GM23338 (cell line): ENCODE results near the gene PRPF40B. TPM values are rescaled to one million over a fixed set of nuclear protein-coding genes. Genes with fewer than 3 reads are reported as not detected.

Experiments used
- ATAC-seq: fragments of 200-7000 bp; cut with Tn5 transposase; 3 replicates; pipeline ENCODE4 v1.9.1; 2020
- DNase-seq: peaks from one replicate; pipeline ENCODE4 v3.0.0-alpha.2; 2015; ENCODE audit warnings: low spot score
- H2AFZ ChIP-seq: fragments of 200-600 bp; sonication (generic); 2 replicates; pipeline ENCODE4 v1.8.0; 2016; ENCODE audit warnings: antibody characterized with exemption, mild to moderate bottlenecking, moderate library complexity
- H3F3A ChIP-seq: fragments of 200-600 bp; sonication (generic); replicated peaks from 2 replicates; pipeline ENCODE4 v1.8.0; 2017; ENCODE audit warnings: antibody characterized with exemption, mixed run types, low read depth
- H3K27ac ChIP-seq: fragments of 200-600 bp; sonication (generic); 2 replicates; pipeline ENCODE4 v1.6.1; 2016; ENCODE audit warnings: low read depth
- H3K27me3 ChIP-seq: fragments of 200-600 bp; sonication (generic); 2 replicates; pipeline ENCODE4 v1.8.0; 2016; ENCODE audit warnings: mild to moderate bottlenecking, mixed run types, moderate library complexity; ENCODE audit not compliant: insufficient read depth
- H3K36me3 ChIP-seq: fragments of 200-600 bp; sonication (generic); 2 replicates; pipeline ENCODE4 v1.8.0; 2016; ENCODE audit warnings: mild to moderate bottlenecking; ENCODE audit not compliant: insufficient read depth
- H3K4me1 ChIP-seq: fragments of 200-600 bp; sonication (generic); 2 replicates; pipeline ENCODE4 v1.8.0; 2016; ENCODE audit warnings: mild to moderate bottlenecking, moderate library complexity; ENCODE audit not compliant: insufficient read depth
- H3K4me2 ChIP-seq: fragments of 200-600 bp; sonication (generic); 2 replicates; pipeline ENCODE4 v1.7.1; 2017; ENCODE audit warnings: mixed run types
- H3K4me3 ChIP-seq: fragments of 200-600 bp; sonication (generic); 2 replicates; pipeline ENCODE4 v1.6.1; 2016; ENCODE audit warnings: mixed run types
- H3K79me2 ChIP-seq: fragments of 200-600 bp; sonication (generic); replicated peaks from 2 replicates; pipeline ENCODE4 v1.8.0; 2017; ENCODE audit warnings: mild to moderate bottlenecking; ENCODE audit not compliant: insufficient read depth
- H3K9me2 ChIP-seq: fragments of 200-600 bp; sonication (generic); 2 replicates; pipeline ENCODE4 v1.8.0; 2017; ENCODE audit not compliant: insufficient read depth
- H4K20me1 ChIP-seq: fragments of 200-600 bp; sonication (generic); replicated peaks from 2 replicates; pipeline ENCODE4 v1.8.0; 2017; ENCODE audit warnings: mild to moderate bottlenecking; ENCODE audit not compliant: insufficient read depth
- H3K27ac Mint-ChIP-seq: 2 replicates; pipeline ENCODE4 v1.8.0; 2020; ENCODE audit warnings: inconsistent platforms, mild to moderate bottlenecking, moderate library complexity, mixed read lengths
- H3K27me3 Mint-ChIP-seq: 3 replicates; pipeline ENCODE4 v1.8.0; 2022; ENCODE audit warnings: low read depth, mild to moderate bottlenecking, moderate library complexity, mixed read lengths, inconsistent platforms; ENCODE audit not compliant: insufficient read depth, poor library complexity
- H3K36me3 Mint-ChIP-seq: 3 replicates; pipeline ENCODE4 v1.8.0; 2021; ENCODE audit warnings: low read depth, mild to moderate bottlenecking, inconsistent platforms, moderate library complexity, mixed read lengths
- H3K4me1 Mint-ChIP-seq: 3 replicates; pipeline ENCODE4 v1.8.0; 2020; ENCODE audit warnings: mild to moderate bottlenecking, inconsistent platforms, mixed read lengths
- H3K4me3 Mint-ChIP-seq: 3 replicates; pipeline ENCODE4 v1.8.0; 2021; ENCODE audit warnings: moderate library complexity, mild to moderate bottlenecking, inconsistent platforms, mixed read lengths
- H3K9me3 Mint-ChIP-seq: 3 replicates; pipeline ENCODE4 v1.8.0; 2020; ENCODE audit warnings: moderate library complexity, mild to moderate bottlenecking, inconsistent platforms, mixed read lengths
- CREB1 ChIP-seq: fragments of 250-450 bp; sonication (Bioruptor Pico); IDR thresholded peaks from 2 replicates; pipeline ENCODE4 v1.5.0; 2020; ENCODE audit warnings: low read depth, mild to moderate bottlenecking, moderate library complexity
- EZH2 ChIP-seq: fragments of 200-600 bp; sonication (generic); IDR thresholded peaks from one replicate; pipeline ENCODE4 v1.8.0; 2017; ENCODE audit warnings: antibody characterized with exemption, mild to moderate bottlenecking, low read depth; ENCODE audit not compliant: unreplicated experiment
- EZH2phosphoT487 ChIP-seq: fragments of 200-600 bp; sonication (generic); IDR thresholded peaks from one replicate; pipeline ENCODE4 v1.8.1; 2018; ENCODE audit warnings: antibody characterized with exemption; ENCODE audit not compliant: unreplicated experiment
- JUNB ChIP-seq: IDR thresholded peaks from one replicate; pipeline ENCODE4 v1.6.1; 2016; ENCODE audit warnings: antibody characterized with exemption; ENCODE audit not compliant: unreplicated experiment
- NANOG ChIP-seq: IDR thresholded peaks from 2 replicates; pipeline ENCODE4 v1.6.1; 2016; ENCODE audit warnings: antibody characterized with exemption, borderline replicate concordance
- POLR2AphosphoS5 ChIP-seq: IDR thresholded peaks from 2 replicates; pipeline ENCODE4 v1.6.1; 2016; ENCODE audit warnings: antibody characterized with exemption, low read depth
- STAT1 ChIP-seq: IDR thresholded peaks from one replicate; pipeline ENCODE4 v1.6.1; 2016; ENCODE audit warnings: antibody characterized with exemption; ENCODE audit not compliant: unreplicated experiment
- ZNF114 ChIP-seq: fragments of 250-450 bp; sonication (Bioruptor Pico); IDR thresholded peaks from 2 replicates; pipeline ENCODE4 v1.5.0; 2020; ENCODE audit warnings: mild to moderate bottlenecking, moderate library complexity
- ZNF331 ChIP-seq: fragments of 250-450 bp; sonication (Bioruptor Pico); IDR thresholded peaks from 2 replicates; pipeline ENCODE4 v1.5.0; 2020; ENCODE audit warnings: low read depth, mild to moderate bottlenecking, moderate library complexity
- polyA plus RNA-seq: library from polyadenylated mRNA; unstranded; fragments of >200 nt; fragmentation: Nextera tagmentation; extraction: Ambion mirVana; gene quantifications from 2 replicates; pipeline ENCODE4 v1.2.1, GENCODE V29; 2016
- total RNA-seq: library from RNA; depleted of rRNA; stranded (reverse); fragments of >200 nt; shearing (Covaris generic); gene quantifications from 2 replicates; pipeline ENCODE4 v1.2.3, GENCODE V29; 2014
- TF ChIP-seq, protein P1 (sequence below), 2 experiments: fragments of 200-600 bp in 1 of 2; sonication (generic) in 1 of 2; conservative IDR thresholded peaks; 2 replicates each; pipeline versions ENCODE4 v1.5.1 to v1.6.1; 2016 to 2017; ENCODE audit warnings: antibody characterized with exemption in 2 of 2, low read depth in 2 of 2, mild to moderate bottlenecking in 2 of 2, moderate library complexity in 1 of 2
- TF ChIP-seq, protein P2 (sequence below): IDR thresholded peaks from 2 replicates; pipeline ENCODE4 v1.6.1; 2016; ENCODE audit warnings: antibody characterized with exemption
- TF ChIP-seq, protein P3 (sequence below): fragments of 250-450 bp; sonication (Bioruptor Pico); IDR thresholded peaks from 2 replicates; pipeline ENCODE4 v1.5.0; 2020; ENCODE audit warnings: mild to moderate bottlenecking, moderate library complexity

PRPF40B gene
- total and polyA plus RNA-seq, 2 experiments from 2014 or later, result 17.9 to 19.0 TPM

DNA sequence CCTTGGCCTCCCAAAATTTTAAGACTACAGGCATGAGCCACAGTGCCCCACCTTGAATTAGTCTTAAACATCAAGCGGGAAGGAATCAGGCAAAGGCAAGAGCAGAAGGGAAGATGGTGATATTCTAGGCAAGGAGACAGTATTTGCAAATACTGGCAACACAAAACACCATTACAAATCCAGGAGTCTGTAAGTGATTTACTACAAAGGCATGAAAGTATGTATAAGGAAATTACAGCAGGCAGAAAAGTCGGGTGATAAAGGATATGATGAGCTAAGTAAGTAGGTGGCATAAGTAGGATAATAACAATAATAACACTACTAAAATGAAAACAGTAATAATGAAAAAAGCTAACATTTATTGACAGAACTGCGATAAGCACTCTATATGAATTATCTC is 55.4 kb downstream of the PRPF40B start (continued):
- TF ChIP-seq, protein P1, sequence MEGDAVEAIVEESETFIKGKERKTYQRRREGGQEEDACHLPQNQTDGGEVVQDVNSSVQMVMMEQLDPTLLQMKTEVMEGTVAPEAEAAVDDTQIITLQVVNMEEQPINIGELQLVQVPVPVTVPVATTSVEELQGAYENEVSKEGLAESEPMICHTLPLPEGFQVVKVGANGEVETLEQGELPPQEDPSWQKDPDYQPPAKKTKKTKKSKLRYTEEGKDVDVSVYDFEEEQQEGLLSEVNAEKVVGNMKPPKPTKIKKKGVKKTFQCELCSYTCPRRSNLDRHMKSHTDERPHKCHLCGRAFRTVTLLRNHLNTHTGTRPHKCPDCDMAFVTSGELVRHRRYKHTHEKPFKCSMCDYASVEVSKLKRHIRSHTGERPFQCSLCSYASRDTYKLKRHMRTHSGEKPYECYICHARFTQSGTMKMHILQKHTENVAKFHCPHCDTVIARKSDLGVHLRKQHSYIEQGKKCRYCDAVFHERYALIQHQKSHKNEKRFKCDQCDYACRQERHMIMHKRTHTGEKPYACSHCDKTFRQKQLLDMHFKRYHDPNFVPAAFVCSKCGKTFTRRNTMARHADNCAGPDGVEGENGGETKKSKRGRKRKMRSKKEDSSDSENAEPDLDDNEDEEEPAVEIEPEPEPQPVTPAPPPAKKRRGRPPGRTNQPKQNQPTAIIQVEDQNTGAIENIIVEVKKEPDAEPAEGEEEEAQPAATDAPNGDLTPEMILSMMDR (conservative IDR thresholded peaks at IDR 0.05; ENCODE audit: low read depth in 2 of 2), result no peak
- no peak for TF ChIP-seq JUNB
- TF ChIP-seq, protein P2, sequence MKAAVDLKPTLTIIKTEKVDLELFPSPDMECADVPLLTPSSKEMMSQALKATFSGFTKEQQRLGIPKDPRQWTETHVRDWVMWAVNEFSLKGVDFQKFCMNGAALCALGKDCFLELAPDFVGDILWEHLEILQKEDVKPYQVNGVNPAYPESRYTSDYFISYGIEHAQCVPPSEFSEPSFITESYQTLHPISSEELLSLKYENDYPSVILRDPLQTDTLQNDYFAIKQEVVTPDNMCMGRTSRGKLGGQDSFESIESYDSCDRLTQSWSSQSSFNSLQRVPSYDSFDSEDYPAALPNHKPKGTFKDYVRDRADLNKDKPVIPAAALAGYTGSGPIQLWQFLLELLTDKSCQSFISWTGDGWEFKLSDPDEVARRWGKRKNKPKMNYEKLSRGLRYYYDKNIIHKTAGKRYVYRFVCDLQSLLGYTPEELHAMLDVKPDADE, result no peak

DNA sequence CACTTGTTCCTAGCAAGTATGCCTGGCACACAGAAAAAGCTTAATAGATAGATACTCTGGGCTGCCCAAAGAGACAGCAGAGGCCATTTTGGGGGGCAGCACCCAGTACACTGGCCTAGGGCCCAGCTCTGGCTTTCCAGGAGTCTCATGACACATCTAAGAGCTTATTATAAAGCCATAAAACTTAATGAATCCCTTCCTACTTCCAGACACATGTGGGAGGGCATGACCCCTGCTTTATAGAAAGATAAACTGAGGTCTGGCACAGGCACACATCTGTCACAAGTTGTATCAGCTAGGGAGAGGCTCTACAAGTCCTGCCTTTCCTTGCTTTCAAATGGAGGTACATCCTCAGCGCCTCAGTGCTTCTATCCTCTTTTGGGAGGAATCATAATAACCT is 56.7 kb downstream of the PRPF40B start:
- Histone ChIP-seq H3K4me2 (no peak overlapping the region), H3K4me1 (peaks cover 9% of the 10 kb centered on the region; the same call in 1 of the 2 replicates), H3K4me3 (no peak overlapping the region), H3F3A (no peaks in the 10 kb centered on the region), H3K9me2 (no peaks in the 10 kb centered on the region), H3K36me3 (no peaks in the 10 kb centered on the region), H3K79me2 (peaks cover 92% of the 10 kb centered on the region), H2AFZ (no peak overlapping the region), H3K27me3 (no peaks in the 10 kb centered on the region), H4K20me1 (peaks cover 13% of the 10 kb centered on the region), H3K27ac (no peak overlapping the region)
- Mint-ChIP-seq H3K36me3 (no peaks in the 10 kb centered on the region; the same call in 2 of the 3 replicates), H3K27me3 (no peaks in the 10 kb centered on the region), H3K4me3 (no peak overlapping the region), H3K9me3 (no peaks in the 10 kb centered on the region), H3K27ac (no peak overlapping the region), H3K4me1 (peaks cover 24% of the 10 kb centered on the region)
- DNase-seq (no peak), ATAC-seq (no peak)
- no peak for TF ChIP-seq NANOG
- TF ChIP-seq STAT1, result no peak
- TF ChIP-seq EZH2, result no peak
- TF ChIP-seq, protein P3, sequence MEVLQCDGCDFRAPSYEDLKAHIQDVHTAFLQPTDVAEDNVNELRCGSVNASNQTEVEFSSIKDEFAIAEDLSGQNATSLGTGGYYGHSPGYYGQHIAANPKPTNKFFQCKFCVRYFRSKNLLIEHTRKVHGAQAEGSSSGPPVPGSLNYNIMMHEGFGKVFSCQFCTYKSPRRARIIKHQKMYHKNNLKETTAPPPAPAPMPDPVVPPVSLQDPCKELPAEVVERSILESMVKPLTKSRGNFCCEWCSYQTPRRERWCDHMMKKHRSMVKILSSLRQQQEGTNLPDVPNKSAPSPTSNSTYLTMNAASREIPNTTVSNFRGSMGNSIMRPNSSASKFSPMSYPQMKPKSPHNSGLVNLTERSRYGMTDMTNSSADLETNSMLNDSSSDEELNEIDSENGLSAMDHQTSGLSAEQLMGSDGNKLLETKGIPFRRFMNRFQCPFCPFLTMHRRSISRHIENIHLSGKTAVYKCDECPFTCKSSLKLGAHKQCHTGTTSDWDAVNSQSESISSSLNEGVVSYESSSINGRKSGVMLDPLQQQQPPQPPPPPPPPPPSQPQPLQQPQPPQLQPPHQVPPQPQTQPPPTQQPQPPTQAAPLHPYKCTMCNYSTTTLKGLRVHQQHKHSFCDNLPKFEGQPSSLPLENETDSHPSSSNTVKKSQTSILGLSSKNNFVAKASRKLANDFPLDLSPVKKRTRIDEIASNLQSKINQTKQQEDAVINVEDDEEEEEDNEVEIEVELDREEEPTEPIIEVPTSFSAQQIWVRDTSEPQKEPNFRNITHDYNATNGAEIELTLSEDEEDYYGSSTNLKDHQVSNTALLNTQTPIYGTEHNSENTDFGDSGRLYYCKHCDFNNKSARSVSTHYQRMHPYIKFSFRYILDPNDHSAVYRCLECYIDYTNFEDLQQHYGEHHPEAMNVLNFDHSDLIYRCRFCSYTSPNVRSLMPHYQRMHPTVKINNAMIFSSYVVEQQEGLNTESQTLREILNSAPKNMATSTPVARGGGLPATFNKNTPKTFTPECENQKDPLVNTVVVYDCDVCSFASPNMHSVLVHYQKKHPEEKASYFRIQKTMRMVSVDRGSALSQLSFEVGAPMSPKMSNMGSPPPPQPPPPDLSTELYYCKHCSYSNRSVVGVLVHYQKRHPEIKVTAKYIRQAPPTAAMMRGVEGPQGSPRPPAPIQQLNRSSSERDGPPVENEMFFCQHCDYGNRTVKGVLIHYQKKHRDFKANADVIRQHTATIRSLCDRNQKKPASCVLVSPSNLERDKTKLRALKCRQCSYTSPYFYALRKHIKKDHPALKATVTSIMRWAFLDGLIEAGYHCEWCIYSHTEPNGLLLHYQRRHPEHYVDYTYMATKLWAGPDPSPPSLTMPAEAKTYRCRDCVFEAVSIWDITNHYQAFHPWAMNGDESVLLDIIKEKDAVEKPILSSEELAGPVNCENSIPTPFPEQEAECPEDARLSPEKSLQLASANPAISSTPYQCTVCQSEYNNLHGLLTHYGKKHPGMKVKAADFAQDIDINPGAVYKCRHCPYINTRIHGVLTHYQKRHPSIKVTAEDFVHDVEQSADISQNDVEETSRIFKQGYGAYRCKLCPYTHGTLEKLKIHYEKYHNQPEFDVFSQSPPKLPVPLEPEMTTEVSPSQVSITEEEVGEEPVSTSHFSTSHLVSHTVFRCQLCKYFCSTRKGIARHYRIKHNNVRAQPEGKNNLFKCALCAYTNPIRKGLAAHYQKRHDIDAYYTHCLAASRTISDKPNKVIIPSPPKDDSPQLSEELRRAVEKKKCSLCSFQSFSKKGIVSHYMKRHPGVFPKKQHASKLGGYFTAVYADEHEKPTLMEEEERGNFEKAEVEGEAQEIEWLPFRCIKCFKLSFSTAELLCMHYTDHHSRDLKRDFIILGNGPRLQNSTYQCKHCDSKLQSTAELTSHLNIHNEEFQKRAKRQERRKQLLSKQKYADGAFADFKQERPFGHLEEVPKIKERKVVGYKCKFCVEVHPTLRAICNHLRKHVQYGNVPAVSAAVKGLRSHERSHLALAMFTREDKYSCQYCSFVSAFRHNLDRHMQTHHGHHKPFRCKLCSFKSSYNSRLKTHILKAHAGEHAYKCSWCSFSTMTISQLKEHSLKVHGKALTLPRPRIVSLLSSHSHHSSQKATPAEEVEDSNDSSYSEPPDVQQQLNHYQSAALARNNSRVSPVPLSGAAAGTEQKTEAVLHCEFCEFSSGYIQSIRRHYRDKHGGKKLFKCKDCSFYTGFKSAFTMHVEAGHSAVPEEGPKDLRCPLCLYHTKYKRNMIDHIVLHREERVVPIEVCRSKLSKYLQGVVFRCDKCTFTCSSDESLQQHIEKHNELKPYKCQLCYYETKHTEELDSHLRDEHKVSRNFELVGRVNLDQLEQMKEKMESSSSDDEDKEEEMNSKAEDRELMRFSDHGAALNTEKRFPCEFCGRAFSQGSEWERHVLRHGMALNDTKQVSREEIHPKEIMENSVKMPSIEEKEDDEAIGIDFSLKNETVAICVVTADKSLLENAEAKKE, result no peak
- TF ChIP-seq, protein P2, result no peak
- TF ChIP-seq POLR2AphosphoS5, result no peak
- TF ChIP-seq ZNF331 (CRISPR knock-in tag), result no peak
- no peak for TF ChIP-seq EZH2phosphoT487
- TF ChIP-seq, protein P1 (conservative IDR thresholded peaks at IDR 0.05; ENCODE audit: low read depth in 2 of 2), result no peak
- TF ChIP-seq ZNF114 (CRISPR knock-in tag), result no peak
- TF ChIP-seq CREB1, result no peak
